Hepatocyte (in vitro differentiated cells): ENCODE measurements around the gene NME8.

ENCODE experiments used
- EZH2phosphoT487 ChIP-seq: fragments of 200-600 bp; sonication (generic); IDR thresholded peaks from one replicate; pipeline ENCODE4 v1.6.1; 2018; ENCODE audit warnings: antibody characterized with exemption, mild to moderate bottlenecking, low read depth, moderate library complexity; ENCODE audit not compliant: unreplicated experiment, severe bottlenecking
- TF ChIP-seq, protein P1 (sequence below): fragments of 200-600 bp; sonication (generic); IDR thresholded peaks from 2 replicates; pipeline ENCODE4 v1.5.1; 2016; ENCODE audit warnings: antibody characterized with exemption, mild to moderate bottlenecking; ENCODE audit not compliant: poor library complexity

GRCh38 chr7:37920305-37920848, 72.0 kb downstream of the NME8 start, which contains the start of gene EPDR1:
- TF ChIP-seq, protein P1, sequence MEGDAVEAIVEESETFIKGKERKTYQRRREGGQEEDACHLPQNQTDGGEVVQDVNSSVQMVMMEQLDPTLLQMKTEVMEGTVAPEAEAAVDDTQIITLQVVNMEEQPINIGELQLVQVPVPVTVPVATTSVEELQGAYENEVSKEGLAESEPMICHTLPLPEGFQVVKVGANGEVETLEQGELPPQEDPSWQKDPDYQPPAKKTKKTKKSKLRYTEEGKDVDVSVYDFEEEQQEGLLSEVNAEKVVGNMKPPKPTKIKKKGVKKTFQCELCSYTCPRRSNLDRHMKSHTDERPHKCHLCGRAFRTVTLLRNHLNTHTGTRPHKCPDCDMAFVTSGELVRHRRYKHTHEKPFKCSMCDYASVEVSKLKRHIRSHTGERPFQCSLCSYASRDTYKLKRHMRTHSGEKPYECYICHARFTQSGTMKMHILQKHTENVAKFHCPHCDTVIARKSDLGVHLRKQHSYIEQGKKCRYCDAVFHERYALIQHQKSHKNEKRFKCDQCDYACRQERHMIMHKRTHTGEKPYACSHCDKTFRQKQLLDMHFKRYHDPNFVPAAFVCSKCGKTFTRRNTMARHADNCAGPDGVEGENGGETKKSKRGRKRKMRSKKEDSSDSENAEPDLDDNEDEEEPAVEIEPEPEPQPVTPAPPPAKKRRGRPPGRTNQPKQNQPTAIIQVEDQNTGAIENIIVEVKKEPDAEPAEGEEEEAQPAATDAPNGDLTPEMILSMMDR: peak; percentile 17
- no peak for TF ChIP-seq EZH2phosphoT487
